Thymus (tissue), 11 donors: ENCODE data around the gene ERICH6B. TPM values are rescaled to one million over a fixed set of nuclear protein-coding genes. Genes with fewer than 3 reads are reported as not detected.

Experiments
- DNase-seq, 9 donors: peaks; one replicate each; pipeline ENCODE4 v3.0.0-alpha.2; 2013; ENCODE audit warnings: low spot score in 9 of 9, low read depth in 6 of 9, missing footprints in 1 of 9
- H3K27ac ChIP-seq, 2 donors: one replicate each; pipeline ENCODE4 v1.5.1; 2013; ENCODE audit warnings: control low read depth in 1 of 2, low read depth in 1 of 2, low read length in 1 of 2, mild to moderate bottlenecking in 1 of 2, moderate library complexity in 1 of 2
- H3K27me3 ChIP-seq, 2 donors: one replicate each; pipeline ENCODE4 v1.5.1; 2013; ENCODE audit warnings: low read length in 1 of 2; ENCODE audit not compliant: control insufficient read depth in 2 of 2, insufficient read depth in 1 of 2
- H3K36me3 ChIP-seq, 2 donors: one replicate each; pipeline ENCODE4 v1.5.1; 2013; ENCODE audit warnings: low read length in 1 of 2, mild to moderate bottlenecking in 1 of 2, moderate library complexity in 1 of 2; ENCODE audit not compliant: control insufficient read depth in 2 of 2, insufficient read depth in 2 of 2
- H3K4me1 ChIP-seq, 2 donors: one replicate each; pipeline ENCODE4 v1.5.1; 2013; ENCODE audit warnings: low read length in 2 of 2; ENCODE audit not compliant: control insufficient read depth in 2 of 2, insufficient read depth in 2 of 2
- H3K4me3 ChIP-seq, 2 donors: one replicate each; pipeline ENCODE4 v1.5.1; 2013; ENCODE audit warnings: low read length in 2 of 2, control low read depth in 1 of 2, mild to moderate bottlenecking in 1 of 2
- H3K9me3 ChIP-seq, 2 donors: one replicate each; pipeline ENCODE4 v1.5.1; 2013; ENCODE audit warnings: low read length in 1 of 2, mild to moderate bottlenecking in 1 of 2; ENCODE audit not compliant: control insufficient read depth in 2 of 2, insufficient read depth in 1 of 2
- WGBS: extraction: QIAGEN DNeasy Blood & Tissue Kit; methylation state at CpG from one replicate; pipeline ENCODE4 v1.1.7; 2013; 5-methylcytosine and 5-hydroxymethylcytosine counted together
- polyA plus RNA-seq: library from polyadenylated mRNA; stranded (reverse); fragments of 200-250 nt; gene quantifications from one replicate; pipeline ENCODE4 v1.2.3, GENCODE V29; 2013
- total RNA-seq: library from RNA; stranded (reverse); fragments of 120-200 nt; gene quantifications from one replicate; pipeline ENCODE4 v1.2.4, GENCODE V29; 2013
- donor health status: healthy.

ERICH6B gene
- total and polyA plus RNA-seq, 2 donors = not detected

- H3K27me3 ChIP-seq = no peaks in the 10 kb centered on the region
- H3K4me1 ChIP-seq = no peaks in the 10 kb centered on the region
- H3K27ac ChIP-seq = no peak overlapping the region
- DNase-seq = no peak
- H3K36me3 ChIP-seq = peaks cover 33 to 57% of the 10 kb centered on the region in 2 donors
- H3K4me3 ChIP-seq = no peak overlapping the region
- no peaks in the 10 kb centered on the region for H3K9me3 ChIP-seq
These were observed 111.9 kb downstream of the ERICH6B start for GRCh38 chr13:45503658-45504057.

DNA sequence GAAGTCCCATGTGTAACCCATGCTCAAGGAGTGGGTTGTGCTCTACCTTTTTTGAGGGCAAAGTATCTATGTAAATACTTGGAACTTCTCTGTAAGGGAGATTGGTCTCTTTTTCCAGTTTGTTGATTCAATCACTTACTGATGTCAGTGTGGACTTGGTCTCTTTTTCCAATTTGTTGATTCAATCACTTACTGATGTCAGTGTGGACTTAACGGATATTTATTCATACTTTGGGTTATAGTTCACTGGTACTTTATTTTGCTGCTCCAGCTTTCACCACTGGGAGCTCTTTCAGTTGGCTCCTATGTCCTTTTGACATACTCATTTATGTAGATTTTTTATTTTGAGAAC lies 114.4 kb downstream of the ERICH6B start:
- no peaks in the 10 kb centered on the region for H3K9me3 ChIP-seq
- no peak overlapping the region for H3K4me3 ChIP-seq
- WGBS = 38% methylated on average over 1 of the region's 1 CpG
- H3K27ac ChIP-seq = no peak overlapping the region
- H3K36me3 ChIP-seq = peaks cover 29 to 66% of the 10 kb centered on the region in 2 donors
- DNase-seq = no peak
- H3K4me1 ChIP-seq = no peaks in the 10 kb centered on the region
- H3K27me3 ChIP-seq = no peaks in the 10 kb centered on the region

DNA sequence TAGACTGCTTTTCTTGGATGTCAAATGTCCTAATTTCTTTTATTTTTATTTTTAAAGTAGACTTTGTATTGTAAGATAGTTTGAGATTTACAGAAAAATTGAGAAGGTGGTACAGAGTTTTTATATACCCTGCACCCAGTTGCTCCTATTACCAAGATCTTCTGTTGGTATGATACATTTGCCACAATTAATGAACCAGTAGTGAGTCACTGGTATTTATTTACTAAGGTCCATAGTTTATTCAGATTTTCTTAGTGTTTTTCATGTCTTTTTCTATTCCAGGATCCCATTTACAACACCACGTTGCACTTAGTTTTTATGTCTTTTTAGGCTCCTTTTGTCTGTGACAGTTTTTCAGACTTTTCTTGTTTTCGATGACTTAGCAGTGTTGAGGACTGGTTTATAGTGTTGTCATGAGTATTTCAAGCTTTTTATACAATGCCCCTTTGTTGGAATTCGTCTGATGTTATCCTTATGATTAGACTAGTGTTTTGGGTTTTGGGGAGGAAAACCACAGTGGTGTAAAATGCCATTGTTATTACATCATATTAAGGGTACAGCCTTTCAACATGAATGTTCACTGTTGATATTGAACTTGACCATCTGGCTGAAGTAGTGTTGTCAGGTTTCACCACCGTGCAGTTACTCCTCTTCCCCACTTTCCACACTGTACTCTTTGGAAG lies 114.9 kb downstream of the ERICH6B start:
- 85% methylated on average over 4 of the region's 4 CpGs for WGBS
- no peak overlapping the region for H3K27ac ChIP-seq

DNA sequence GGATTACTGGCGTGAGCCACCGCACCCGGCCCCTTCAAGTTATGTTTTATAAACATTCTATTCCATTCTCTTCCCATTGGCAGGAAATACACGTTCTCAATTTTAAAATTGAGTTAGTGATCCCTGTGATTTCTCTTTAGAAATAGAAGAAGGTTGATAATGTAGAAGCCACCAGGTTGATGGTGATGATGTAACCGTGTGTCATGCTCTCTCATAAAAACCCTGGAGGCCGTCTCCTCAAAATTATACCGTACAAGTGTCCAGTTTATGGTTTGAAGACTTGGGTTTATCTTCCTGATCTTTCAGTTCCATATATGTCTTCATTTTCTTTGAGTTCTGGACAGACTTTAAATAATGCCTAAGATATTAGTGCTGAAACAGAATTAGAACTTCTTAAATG lies 118.6 kb downstream of the ERICH6B start:
- Histone ChIP-seq H3K27ac (no peak overlapping the region), H3K27me3 (no peaks in the 10 kb centered on the region), H3K36me3 (peaks cover 16 to 51% of the 10 kb centered on the region in 2 donors), H3K9me3 (no peaks in the 10 kb centered on the region), H3K4me1 (no peaks in the 10 kb centered on the region), H3K4me3 (no peak overlapping the region)
- no peak for DNase-seq
- WGBS = 91% methylated on average over 7 of the region's 7 CpGs

More for the DNA sequence above, 114.9 kb downstream of the ERICH6B start:
- Histone ChIP-seq H3K4me1 (no peaks in the 10 kb centered on the region), H3K9me3 (no peaks in the 10 kb centered on the region), H3K4me3 (no peak overlapping the region), H3K36me3 (peaks cover 29 to 64% of the 10 kb centered on the region in 2 donors), H3K27me3 (no peaks in the 10 kb centered on the region)
- DNase-seq = no peak

DNA sequence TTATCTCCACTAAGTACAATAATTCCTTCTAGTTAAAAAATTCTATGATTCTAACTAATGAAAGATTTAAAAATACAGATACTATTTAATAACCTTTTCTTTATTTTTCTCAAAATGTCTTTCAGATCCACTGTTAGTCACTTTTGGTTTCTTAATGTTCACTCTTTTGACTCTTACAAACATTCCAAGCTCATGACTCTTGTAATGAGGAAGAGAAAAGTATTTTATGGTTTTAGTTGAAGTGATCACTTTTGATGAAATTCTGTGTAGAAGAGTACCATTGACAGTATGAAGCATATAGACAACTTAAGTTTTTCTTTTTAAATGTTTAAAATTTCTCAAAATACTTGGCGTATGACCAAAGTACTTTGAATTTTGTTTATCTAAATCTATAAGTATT lies 123.0 kb downstream of the ERICH6B start:
- no peak for DNase-seq
- 96% methylated on average over 1 of the region's 1 CpG for WGBS
- Histone ChIP-seq H3K27me3 (no peaks in the 10 kb centered on the region), H3K9me3 (no peaks in the 10 kb centered on the region), H3K27ac (no peak overlapping the region), H3K4me3 (no peak overlapping the region), H3K4me1 (no peaks in the 10 kb centered on the region), H3K36me3 (peaks cover 14 to 35% of the 10 kb centered on the region in 2 donors)

Other genes starting within 250 kb of the ERICH6B start
- gene SLC25A30, start 197.4 kb downstream of the ERICH6B start, total RNA-seq = 2.9 TPM
- 5.9 TPM for gene SLC25A30, start 197.4 kb downstream of the ERICH6B start, polyA plus RNA-seq
- gene COG3, start 150.8 kb downstream of the ERICH6B start, total RNA-seq = 24.1 TPM
- 29.6 TPM for gene COG3, start 150.8 kb downstream of the ERICH6B start, polyA plus RNA-seq
- 0.05 TPM for gene CBY2, start 86.6 kb upstream of the ERICH6B start, total RNA-seq
- gene CBY2, start 86.6 kb upstream of the ERICH6B start, polyA plus RNA-seq = 0.07 TPM
- gene SIAH3, start 236.0 kb upstream of the ERICH6B start, total RNA-seq = 0.14 TPM
- gene SIAH3, start 236.0 kb upstream of the ERICH6B start, polyA plus RNA-seq = 0.07 TPM